ENCODE data around the gene RSPRY1. TPM values are rescaled to one million over a fixed set of nuclear protein-coding genes. Genes with fewer than 3 reads are reported as not detected.

The RSPRY1 gene
- total RNA-seq, 1 donor from 2014 or later, result 69.7 TPM

DNA sequence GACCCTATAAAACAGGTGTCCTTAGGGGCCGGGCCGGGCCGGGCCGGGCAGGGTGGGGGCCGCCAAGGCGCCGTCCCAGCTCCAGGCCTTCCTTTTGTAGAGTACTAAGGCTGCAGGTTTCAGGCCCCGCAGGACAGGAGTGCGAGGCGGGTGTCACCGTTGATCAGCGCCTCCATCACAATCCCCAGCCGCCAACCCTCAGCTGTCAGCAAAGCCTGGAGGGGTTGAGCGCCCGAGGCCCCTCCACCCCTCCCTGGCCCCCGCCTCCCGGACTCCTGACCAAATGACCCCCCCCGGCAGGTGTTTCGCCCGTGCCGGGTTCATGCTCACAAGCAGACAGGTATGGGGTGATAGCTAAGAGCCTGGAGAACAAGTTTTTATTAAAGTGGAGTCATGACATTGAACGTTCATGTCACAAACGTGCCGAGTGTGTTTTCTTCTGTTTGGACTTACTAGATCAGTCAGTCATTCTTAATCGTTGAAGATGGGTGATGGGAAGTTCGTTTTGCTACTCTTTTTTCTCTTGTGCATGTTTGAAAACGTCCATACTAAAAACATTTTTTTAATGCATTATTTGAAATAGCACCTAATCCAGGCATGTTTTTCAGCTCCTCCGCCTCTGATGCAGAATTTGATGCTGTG, 59.5 kb downstream of the RSPRY1 start:
- DNase-seq (ENCODE audit: low spot score in 2 of 2) (peak; percentile 32 to 39), FAIRE-seq (no peak)

DNA sequence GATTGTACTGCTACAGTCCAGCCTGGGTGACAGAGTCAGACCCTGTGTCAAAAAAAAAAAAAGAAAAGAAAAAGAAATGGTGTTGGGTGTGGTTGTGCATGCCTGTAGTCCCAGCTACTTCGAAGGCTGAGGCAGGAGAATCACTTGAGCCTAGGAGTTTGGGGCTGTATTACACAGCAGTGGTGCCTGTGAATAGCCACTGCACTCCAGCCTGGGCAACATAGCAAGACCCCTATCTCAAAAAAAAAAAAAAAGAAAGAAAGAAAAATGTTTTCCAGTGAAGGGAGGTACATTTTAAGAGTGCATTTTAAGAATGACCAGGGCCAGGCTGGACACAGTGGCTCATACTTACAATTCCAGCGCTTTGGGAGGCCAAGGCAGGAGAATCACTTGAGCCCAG, 65.2 kb downstream of the RSPRY1 start:
- DNase-seq (ENCODE audit: low spot score in 2 of 2) (no peak), FAIRE-seq (no peak)

DNA sequence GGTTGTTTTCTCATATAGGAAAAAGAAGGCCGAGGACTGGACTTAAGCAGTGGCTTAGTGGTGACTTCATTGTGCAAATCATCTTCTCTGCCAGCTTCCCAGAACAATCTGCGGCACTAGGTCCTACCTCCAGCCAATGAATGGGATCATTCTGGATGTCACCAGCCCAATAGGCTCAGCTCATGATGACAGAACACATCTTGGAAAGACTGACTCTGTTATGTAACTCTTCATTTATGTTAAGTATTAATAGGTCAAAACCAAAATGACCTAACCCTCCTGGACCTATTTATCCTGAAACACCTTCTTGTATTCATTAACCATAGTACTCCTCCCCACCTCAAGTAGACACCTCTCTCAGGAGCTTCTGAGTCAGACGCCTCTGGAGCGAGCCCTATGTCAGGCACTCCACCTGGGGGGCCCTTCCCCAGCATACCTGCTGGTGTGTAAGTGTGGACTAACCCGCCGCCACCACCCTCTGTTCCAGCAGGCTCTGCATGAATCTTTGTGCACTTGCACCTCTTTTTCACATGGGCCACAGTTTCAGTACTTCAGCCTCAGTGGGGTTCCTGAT, 66.1 kb downstream of the RSPRY1 start:
- no peak for FAIRE-seq
- no peak for DNase-seq (ENCODE audit: low spot score in 2 of 2)

- FAIRE-seq, result no peak
These were observed 67.3 kb downstream of the RSPRY1 start for GRCh38 chr16:57253466-57253865.

GRCh38 chr16:57255686-57256415, 69.7 kb downstream of the RSPRY1 start:
- no peak for FAIRE-seq

More at GRCh38 chr16:57253466-57253865, 67.3 kb downstream of the RSPRY1 start:
- DNase-seq (ENCODE audit: low spot score in 2 of 2), result no peak

DNA sequence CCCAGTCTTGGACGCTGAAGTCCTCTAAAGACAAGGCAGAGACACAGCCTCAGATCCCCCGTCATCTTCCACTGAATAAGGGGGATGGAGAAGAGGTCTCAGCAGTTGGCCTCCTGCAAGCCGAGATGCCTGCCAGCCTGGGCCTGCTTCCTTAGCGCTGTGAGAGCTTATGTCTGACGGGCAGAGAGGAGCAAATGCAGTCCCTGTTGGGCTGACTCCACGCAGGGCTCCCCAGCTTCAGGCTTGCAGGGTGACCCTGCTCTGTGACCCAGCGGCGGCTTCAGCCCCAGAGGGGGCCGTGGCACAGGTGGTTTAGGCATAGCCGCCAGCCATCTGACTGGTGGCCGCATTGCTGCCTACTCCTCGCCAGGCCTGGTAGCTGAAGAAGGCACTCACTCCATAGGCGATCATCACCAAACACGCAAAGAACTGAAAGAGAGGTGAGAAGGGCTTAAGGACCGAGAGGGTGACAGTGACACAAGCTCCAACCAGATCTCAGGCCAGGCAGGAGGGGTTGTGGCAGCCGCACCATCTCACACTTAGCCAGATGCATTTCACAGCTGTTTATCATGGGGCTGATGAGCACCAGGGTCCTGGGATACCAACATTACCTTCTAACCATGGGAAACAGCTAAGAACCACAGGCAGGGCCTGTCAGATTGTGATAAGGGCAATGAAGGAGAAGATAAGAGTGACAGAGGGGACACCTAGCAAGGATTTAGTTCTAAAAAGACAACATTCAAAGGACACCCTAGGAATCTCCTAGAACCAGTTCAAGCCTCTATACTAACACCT, 70.7 kb downstream of the RSPRY1 start:
- FAIRE-seq, result no peak

More at GRCh38 chr16:57255686-57256415, 69.7 kb downstream of the RSPRY1 start:
- DNase-seq (ENCODE audit: low spot score in 2 of 2), result no peak

DNA sequence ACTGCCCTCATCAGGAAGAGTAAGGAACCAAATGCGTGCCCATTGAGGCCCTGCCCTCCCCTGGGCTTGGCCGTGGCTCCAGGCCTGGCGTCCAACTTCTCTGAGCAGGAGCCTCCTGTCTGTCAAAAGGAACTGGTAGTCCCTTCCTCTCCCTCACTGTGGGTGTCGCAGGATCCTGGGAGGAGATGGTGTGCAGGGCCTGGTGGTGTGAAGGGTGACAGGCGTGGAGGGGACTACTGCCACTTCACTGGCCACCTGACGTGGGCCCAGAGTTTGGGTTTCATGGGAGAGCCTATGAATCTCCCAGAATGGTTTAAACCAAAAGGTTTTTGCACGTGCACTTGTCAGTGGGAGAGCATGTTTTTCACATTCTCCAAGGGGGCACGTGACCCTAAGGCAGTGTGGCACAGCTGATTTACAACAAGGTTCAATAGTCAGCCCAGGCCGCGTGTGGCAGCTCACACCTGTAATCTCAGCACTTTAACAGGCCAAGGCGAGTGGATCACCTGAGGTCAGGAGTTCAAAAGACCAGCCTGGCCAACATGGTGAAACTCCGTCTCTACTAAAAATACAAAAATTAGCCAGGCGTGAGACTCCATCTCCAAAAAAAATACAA, 71.4 kb downstream of the RSPRY1 start:
- DNase-seq (ENCODE audit: low spot score in 2 of 2) (no peak), FAIRE-seq (no peak)

More for the DNA sequence above, 70.7 kb downstream of the RSPRY1 start:
- no peak for DNase-seq (ENCODE audit: low spot score in 2 of 2)

GRCh38 chr16:57258226-57258909, 72.2 kb downstream of the RSPRY1 start:
- FAIRE-seq (no peak), DNase-seq (ENCODE audit: low spot score in 2 of 2) (no peak)

DNA sequence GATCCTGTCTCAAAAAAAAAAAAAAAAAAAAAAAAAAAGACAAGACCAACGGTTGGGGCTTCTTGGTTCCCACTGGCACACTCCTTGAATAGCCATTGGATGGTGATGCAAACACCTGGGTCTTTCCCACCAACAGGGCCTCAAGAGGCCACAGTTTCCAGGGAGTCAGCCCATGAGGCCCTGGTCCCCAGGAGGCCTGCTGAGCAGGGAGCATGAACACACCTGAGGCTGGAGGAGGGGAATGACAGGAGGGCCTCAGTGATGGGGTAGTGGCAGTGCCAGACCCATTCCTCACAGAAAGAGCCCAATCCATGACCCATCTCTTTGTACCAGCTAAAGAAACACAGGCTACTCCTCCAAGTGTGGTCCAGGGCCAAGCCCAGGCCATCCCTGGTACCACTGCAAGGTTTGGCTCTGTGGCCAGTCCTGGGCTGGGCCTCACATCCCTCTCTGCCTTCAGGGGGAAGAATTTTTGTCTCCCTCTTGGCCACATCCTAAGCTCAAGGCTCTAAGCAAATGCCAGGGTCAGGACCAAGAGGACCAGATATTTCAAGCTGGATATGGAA, 72.9 kb downstream of the RSPRY1 start:
- FAIRE-seq (no peak), DNase-seq (ENCODE audit: low spot score in 2 of 2) (no peak)

DNA sequence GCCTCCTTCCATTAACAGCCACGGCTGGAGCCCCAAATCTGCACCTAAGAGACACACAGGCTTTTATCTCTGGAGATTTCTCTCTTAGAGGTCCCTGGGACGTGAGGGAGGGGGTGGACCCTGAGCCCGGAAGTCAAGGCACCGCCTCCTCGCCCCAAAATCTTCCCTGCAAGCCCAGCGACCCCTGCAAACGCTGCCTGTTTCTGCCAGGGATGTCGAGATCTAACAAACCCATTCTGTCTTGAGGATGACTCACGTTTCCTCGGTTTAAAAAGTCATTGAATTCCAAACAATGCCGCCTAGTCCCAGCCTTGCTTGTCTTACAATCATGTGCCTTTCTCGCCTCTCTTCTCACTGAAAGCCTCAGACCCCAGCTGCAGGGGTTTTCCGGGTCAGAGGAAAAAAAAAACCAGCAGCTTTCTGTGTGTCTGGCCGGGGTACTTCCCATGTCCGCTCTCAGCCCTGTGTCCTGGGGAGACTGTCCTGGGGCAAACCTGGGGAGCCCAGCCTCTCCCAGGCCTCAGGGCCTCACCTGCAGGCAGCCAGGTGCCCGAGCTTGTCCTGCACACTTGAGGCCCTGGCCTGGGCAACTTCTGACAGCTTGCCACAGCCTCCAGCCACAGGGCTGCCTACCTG, 74.3 kb downstream of the RSPRY1 start:
- peak in 1 of 2 donors; percentile 64 for DNase-seq (ENCODE audit: low spot score in 2 of 2)

DNA sequence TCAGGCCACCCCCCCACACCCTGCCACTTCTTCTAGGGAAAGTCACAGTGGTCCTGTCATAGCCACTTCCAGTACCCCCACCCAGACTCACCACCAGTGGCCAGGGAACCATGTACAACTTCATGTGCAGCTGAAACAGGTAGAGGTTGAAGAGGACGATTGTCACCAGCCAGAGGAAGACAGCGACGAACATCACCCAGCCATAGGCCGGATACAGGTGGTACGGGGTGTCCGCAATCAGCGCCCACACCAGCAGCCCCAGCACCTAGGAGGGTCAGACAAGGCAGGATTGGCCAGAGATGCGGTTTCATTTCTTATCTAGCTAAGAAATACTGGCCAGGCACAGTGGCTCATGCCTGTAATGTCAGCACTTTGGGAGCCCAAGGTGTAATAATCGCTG, 75.7 kb downstream of the RSPRY1 start:
- DNase-seq (ENCODE audit: low spot score in 2 of 2), result no peak
- no peak for FAIRE-seq

More for the DNA sequence above, 74.3 kb downstream of the RSPRY1 start:
- FAIRE-seq, result no peak

GRCh38 chr16:57262841-57263540, 76.9 kb downstream of the RSPRY1 start:
- no peak for FAIRE-seq
- no peak for DNase-seq (ENCODE audit: low spot score in 2 of 2)

- FAIRE-seq (no peak), DNase-seq (ENCODE audit: low spot score in 2 of 2) (no peak)
These were observed 77.6 kb downstream of the RSPRY1 start for GRCh38 chr16:57263541-57264351.

DNA sequence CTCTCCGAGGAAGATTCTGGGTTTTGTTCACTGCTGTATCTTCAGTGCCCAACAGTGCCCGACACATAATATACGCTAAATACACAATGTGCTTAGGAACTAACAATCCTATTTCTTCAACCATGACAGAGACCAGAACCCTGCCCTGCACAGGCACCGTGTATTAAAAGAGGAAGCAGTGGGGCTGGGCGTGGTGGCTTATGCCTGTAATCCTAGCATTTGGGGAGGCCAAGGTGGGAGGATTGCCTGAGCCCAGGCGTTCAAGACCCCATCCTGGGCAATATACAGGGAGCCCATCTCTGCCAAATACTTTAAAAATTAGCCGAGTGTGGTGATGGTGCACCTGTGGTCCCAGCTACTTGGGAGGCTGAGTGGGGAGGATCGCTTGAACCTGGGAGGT, 78.3 kb downstream of the RSPRY1 start:
- DNase-seq (ENCODE audit: low spot score in 2 of 2) (no peak), FAIRE-seq (no peak)

DNA sequence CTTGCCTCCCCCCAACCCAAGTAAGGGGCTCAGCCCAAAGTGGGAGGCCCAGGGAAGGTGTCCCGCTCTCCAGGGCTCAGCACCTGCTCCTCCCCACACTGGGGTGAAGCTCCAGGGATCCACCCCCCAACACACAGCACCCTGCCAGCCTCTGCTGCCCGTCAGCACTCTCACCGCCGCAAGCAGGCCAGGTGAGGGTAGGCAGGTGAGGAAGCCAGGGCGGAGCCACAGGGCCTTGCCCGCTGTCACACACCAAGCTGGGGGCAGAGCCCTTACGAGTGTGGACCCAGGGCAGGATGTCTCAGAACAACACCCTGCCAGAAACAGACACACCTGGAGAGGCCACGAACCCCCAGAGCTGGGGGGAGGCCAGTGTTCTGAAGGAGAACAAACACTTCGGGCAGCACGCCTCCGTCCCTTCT, 78.8 kb downstream of the RSPRY1 start:
- DNase-seq (ENCODE audit: low spot score in 2 of 2), result no peak
- no peak for FAIRE-seq

DNA sequence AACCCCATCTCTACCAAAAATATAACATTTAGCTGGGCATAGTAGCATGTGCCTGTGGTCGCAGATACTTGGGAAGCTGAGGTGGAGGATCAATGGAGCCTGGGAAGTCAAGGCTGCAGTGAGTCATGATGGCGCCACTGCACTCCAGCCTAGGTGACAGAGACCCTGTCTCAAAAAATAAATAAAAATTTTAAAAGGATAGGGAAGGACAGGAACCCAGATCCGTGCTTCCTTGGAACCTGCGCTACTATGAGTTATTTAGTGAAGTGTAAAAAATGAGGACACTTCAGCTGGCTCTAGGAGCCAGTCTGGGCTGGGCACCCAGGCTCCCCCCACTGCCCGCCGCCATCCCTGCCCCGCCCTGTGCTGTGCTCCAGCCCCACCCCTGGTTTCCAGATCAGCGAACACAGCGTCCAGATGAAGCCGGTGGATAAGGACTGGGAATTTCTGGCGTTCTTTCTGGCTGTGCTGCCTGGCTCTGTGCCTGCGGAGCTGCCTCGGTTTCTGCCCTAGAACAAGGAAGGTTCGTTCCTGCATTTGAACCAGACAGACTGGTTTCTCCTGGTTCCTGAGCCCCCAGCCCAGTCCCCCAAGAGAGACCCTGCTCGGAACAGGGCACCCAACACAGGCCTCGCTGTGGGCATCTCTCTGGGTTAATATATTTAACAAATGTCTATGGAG, 79.9 kb downstream of the RSPRY1 start:
- FAIRE-seq (no peak), DNase-seq (ENCODE audit: low spot score in 2 of 2) (peak in 1 of 2 donors; percentile 54)

Data from frontal cortex (tissue), 4 donors.